Superior temporal gyrus (tissue), 1 donor: ENCODE measurements around the gene DHX9.

ENCODE experiments used
- DNase-seq: peaks from one replicate; pipeline ENCODE4 v3.0.0-alpha.2; 2016; ENCODE audit errors: extremely low spot score

DHX9 gene

GRCh38 chr1:182839209-182840066 is at the start of gene DHX9:
TSS of gene DHX9 (plus strand) at chr1:182839347. CDS start at chr1:182842567, 3,220 bp downstream.
- DNase-seq = peak; percentile 91

GRCh38 chr1:182791281-182792179 is 47.6 kb upstream of the DHX9 start:
- DNase-seq = no peak

GRCh38 chr1:182794091-182794490 is 45.1 kb upstream of the DHX9 start:
- DNase-seq = no peak

- no peak for DNase-seq
Measured at GRCh38 chr1:182794676-182795201, 44.4 kb upstream of the DHX9 start.

- DNase-seq = no peak
Measured at GRCh38 chr1:182795563-182796228, 43.5 kb upstream of the DHX9 start.

GRCh38 chr1:182802006-182802803 is 36.9 kb upstream of the DHX9 start:
- no peak for DNase-seq

- DNase-seq = no peak
Measured at GRCh38 chr1:182803846-182804245, 35.3 kb upstream of the DHX9 start.

GRCh38 chr1:182806015-182806678 is 33.0 kb upstream of the DHX9 start:
- DNase-seq = no peak

- no peak for DNase-seq
Measured at GRCh38 chr1:182807907-182808306, 31.2 kb upstream of the DHX9 start.

- DNase-seq = no peak
Measured at GRCh38 chr1:182809414-182809957, 29.7 kb upstream of the DHX9 start.

GRCh38 chr1:182811975-182812722 is 27.0 kb upstream of the DHX9 start:
- no peak for DNase-seq

- no peak for DNase-seq
Measured at GRCh38 chr1:182816863-182817262, 22.3 kb upstream of the DHX9 start.

GRCh38 chr1:182817802-182818201 is 21.3 kb upstream of the DHX9 start:
- DNase-seq = no peak

- DNase-seq = no peak
Measured at GRCh38 chr1:182823220-182823619, 15.9 kb upstream of the DHX9 start.

GRCh38 chr1:182826892-182827291 is 12.3 kb upstream of the DHX9 start:
- DNase-seq = no peak

- DNase-seq = no peak
Measured at GRCh38 chr1:182829285-182829932, 9.7 kb upstream of the DHX9 start.

GRCh38 chr1:182833271-182833670 is 5.9 kb upstream of the DHX9 start:
- DNase-seq = no peak

- DNase-seq = no peak
Measured at GRCh38 chr1:182834326-182834725, 4.8 kb upstream of the DHX9 start.

GRCh38 chr1:182835806-182836205 is 3.3 kb upstream of the DHX9 start:
- no peak for DNase-seq
